Panc1 (cell line): ENCODE results near the gene GNAT2. TPM values are rescaled to one million over a fixed set of nuclear protein-coding genes. Genes with fewer than 3 reads are reported as not detected.

Source experiments
- ATAC-seq: fragments of 200-7000 bp; cut with Tn5 transposase; 2 replicates; pipeline ENCODE4 v1.9.1; 2020; ENCODE audit warnings: mild to moderate bottlenecking, moderate library complexity
- BruUV-seq: library from RNA; stranded (reverse); fragments of 400-500 nt; replicated peaks from 2 replicates; lab custom pipeline; 2021; lab: Mats Ljungman, UMichigan
- CTCF ChIA-PET: fragments of 300-600 bp; sonication (Branson Sonifier 250); formaldehyde crosslinking; loops from one replicate; lab custom pipeline; 2022; ENCODE audit warnings: antibody characterized with exemption; lab: Charles Lee
- POLR2A ChIA-PET: fragments of 300-600 bp; sonication (Branson Sonifier 250); formaldehyde crosslinking; loops from one replicate; lab custom pipeline; 2022; ENCODE audit warnings: antibody characterized with exemption; lab: Charles Lee
- DNase-seq: peaks from one replicate; pipeline ENCODE4 v3.0.0-alpha.2; 2010; ENCODE audit warnings: low read depth, low spot score
- H3K27ac ChIP-seq: 2 replicates; pipeline ENCODE4 v1.5.1; 2011; ENCODE audit warnings: mild to moderate bottlenecking, low read length, inconsistent platforms
- H3K27me3 ChIP-seq: fragments of 200-500 bp; sonication (Bioruptor generic); 2 replicates; pipeline ENCODE4 v1.6.0; 2014; ENCODE audit warnings: low read length, inconsistent platforms; ENCODE audit not compliant: control insufficient read depth, insufficient read depth
- H3K36me3 ChIP-seq: fragments of 200-500 bp; sonication (Bioruptor generic); 2 replicates; pipeline ENCODE4 v1.5.1; 2014; ENCODE audit warnings: inconsistent platforms, mild to moderate bottlenecking, low read length, moderate library complexity; ENCODE audit not compliant: control insufficient read depth, insufficient read depth
- H3K4me1 ChIP-seq: 2 replicates; pipeline ENCODE4 v1.5.1; 2011; ENCODE audit warnings: inconsistent platforms, mild to moderate bottlenecking, low read length, moderate library complexity; ENCODE audit not compliant: control insufficient read depth, insufficient read depth
- H3K4me3 ChIP-seq, 2 experiments: 2 replicates each; pipeline ENCODE4 v1.5.1; 2011 to 2012; ENCODE audit warnings: low read depth in 2 of 2, low read length in 2 of 2, mild to moderate bottlenecking in 2 of 2, inconsistent platforms in 1 of 2, moderate library complexity in 1 of 2
- H3K9me3 ChIP-seq: fragments of 200-500 bp; sonication (Bioruptor generic); 2 replicates; pipeline ENCODE4 v1.5.1; 2014; ENCODE audit warnings: low read depth, mild to moderate bottlenecking, inconsistent platforms, low read length, moderate library complexity; ENCODE audit not compliant: control insufficient read depth, insufficient read depth
- POLR2AphosphoS5 ChIP-seq: IDR thresholded peaks from 2 replicates; pipeline ENCODE4 v1.6.1; 2012; ENCODE audit warnings: mild to moderate bottlenecking, low read depth, low read length, moderate library complexity
- SIN3A ChIP-seq: IDR thresholded peaks from 2 replicates; pipeline ENCODE4 v1.6.1; 2012; ENCODE audit warnings: low read depth, mild to moderate bottlenecking, low read length, moderate library complexity, borderline replicate concordance; ENCODE audit not compliant: insufficient read depth
- TCF7L2 ChIP-seq: IDR thresholded peaks from 2 replicates; pipeline ENCODE4 v1.6.1; 2011; ENCODE audit warnings: mild to moderate bottlenecking, low read depth, low read length, inconsistent platforms
- in situ Hi-C: cut with HindIII; loops from 2 replicates; pipeline ENCODE4 v1.10.0; 2016; ENCODE audit warnings: low sequenced_read_pairs, low pct_unique_long_range_greater_than_20kb
- intact Hi-C: fragments of 100-400 bp; cut with micrococcal nuclease; formaldehyde crosslinking; loops from one replicate; pipeline ENCODE4 v1.10.0; 2022; ENCODE audit not compliant: unreplicated experiment
- total RNA-seq: library from RNA; stranded (reverse); gene quantifications from one replicate; pipeline ENCODE4 v1.2.1, GENCODE V29; 2021; ENCODE audit not compliant: unreplicated experiment
- TF ChIP-seq, protein P1 (sequence below): fragments of 450-650 bp; IDR thresholded peaks from 2 replicates; pipeline ENCODE4 v1.5.1; 2017; ENCODE audit warnings: mild to moderate bottlenecking
- TF ChIP-seq, protein P2 (sequence below), 2 experiments: IDR thresholded peaks; 2 replicates each; pipeline ENCODE4 v1.6.1; 2011 to 2012; ENCODE audit warnings: low read depth in 2 of 2, control low read depth in 1 of 2, low read length in 1 of 2, mild to moderate bottlenecking in 1 of 2, moderate library complexity in 1 of 2; ENCODE audit not compliant: insufficient read depth in 1 of 2

GNAT2 gene
- total RNA-seq, 1 experiment from 2014 or later = 0.44 TPM

DNA sequence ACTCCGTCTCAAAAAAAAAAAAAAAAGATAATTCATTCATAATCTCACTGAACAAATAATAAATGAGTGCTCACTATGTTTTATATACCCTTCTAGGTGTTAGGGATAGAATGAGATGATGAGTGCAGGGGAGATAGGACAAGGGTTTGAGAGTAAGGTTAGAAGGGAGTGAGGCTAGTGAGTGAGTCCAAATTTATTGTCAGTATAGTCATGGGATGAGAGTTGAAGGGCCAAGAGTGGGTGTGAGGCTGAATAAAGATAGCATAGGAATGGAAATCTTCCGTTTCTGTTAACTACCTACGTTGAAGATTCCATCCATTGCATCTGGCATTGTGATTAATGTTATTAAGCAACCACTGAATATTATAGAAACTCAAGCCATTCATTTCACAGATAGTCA lies 54.2 kb downstream of the GNAT2 start:
- no TSS peak for BruUV-seq
- POLR2A ChIA-PET = no interaction called here
- intact Hi-C loops = no loop called here

DNA sequence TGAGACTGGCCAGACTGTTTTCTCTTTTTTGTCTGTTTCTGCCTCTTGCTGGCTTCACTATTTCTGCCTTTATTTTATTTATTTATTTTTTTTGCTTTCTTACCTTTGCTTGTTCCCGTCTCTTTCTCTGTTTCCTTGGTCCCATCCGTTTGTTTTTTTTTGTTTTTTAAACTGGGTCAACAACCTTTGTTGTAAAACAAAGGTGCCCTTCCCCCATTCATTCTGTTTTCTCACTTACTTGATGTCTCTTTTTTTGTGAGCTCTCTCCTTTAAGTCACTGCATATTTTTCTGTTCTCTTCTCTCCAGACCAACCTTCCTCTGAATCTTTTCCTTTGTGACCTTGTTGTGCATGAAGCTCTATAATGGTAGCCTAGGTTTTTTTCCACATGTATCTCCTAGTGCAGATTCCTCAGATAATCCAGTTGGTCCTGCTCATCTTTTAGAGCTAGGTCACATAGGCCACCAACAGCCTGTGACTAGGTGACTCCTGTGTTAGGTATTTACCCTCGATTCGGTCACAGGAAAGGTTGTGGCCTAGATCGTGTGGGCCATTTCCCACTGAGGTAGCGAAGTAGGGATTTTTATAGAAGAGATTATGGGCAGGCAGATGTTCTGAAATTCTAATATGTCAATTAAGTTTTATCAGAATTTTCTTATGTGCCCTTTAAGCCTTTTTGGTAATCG lies 55.1 kb downstream of the GNAT2 start:
- DNase-seq (no peak), ATAC-seq (no peak)
- Histone ChIP-seq H3K27me3 (no peaks in the 10 kb centered on the region), H3K9me3 (no peaks in the 10 kb centered on the region), H3K36me3 (no peaks in the 10 kb centered on the region), H3K4me3 (no peak overlapping the region), H3K27ac (no peak overlapping the region), H3K4me1 (peaks cover 21% of the 10 kb centered on the region)
- POLR2A ChIA-PET = no interaction called here
- in situ Hi-C loops (no loop called here), intact Hi-C loops (no loop called here)
- TF ChIP-seq, protein P1, sequence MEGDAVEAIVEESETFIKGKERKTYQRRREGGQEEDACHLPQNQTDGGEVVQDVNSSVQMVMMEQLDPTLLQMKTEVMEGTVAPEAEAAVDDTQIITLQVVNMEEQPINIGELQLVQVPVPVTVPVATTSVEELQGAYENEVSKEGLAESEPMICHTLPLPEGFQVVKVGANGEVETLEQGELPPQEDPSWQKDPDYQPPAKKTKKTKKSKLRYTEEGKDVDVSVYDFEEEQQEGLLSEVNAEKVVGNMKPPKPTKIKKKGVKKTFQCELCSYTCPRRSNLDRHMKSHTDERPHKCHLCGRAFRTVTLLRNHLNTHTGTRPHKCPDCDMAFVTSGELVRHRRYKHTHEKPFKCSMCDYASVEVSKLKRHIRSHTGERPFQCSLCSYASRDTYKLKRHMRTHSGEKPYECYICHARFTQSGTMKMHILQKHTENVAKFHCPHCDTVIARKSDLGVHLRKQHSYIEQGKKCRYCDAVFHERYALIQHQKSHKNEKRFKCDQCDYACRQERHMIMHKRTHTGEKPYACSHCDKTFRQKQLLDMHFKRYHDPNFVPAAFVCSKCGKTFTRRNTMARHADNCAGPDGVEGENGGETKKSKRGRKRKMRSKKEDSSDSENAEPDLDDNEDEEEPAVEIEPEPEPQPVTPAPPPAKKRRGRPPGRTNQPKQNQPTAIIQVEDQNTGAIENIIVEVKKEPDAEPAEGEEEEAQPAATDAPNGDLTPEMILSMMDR = no peak
- TF ChIP-seq, protein P2, sequence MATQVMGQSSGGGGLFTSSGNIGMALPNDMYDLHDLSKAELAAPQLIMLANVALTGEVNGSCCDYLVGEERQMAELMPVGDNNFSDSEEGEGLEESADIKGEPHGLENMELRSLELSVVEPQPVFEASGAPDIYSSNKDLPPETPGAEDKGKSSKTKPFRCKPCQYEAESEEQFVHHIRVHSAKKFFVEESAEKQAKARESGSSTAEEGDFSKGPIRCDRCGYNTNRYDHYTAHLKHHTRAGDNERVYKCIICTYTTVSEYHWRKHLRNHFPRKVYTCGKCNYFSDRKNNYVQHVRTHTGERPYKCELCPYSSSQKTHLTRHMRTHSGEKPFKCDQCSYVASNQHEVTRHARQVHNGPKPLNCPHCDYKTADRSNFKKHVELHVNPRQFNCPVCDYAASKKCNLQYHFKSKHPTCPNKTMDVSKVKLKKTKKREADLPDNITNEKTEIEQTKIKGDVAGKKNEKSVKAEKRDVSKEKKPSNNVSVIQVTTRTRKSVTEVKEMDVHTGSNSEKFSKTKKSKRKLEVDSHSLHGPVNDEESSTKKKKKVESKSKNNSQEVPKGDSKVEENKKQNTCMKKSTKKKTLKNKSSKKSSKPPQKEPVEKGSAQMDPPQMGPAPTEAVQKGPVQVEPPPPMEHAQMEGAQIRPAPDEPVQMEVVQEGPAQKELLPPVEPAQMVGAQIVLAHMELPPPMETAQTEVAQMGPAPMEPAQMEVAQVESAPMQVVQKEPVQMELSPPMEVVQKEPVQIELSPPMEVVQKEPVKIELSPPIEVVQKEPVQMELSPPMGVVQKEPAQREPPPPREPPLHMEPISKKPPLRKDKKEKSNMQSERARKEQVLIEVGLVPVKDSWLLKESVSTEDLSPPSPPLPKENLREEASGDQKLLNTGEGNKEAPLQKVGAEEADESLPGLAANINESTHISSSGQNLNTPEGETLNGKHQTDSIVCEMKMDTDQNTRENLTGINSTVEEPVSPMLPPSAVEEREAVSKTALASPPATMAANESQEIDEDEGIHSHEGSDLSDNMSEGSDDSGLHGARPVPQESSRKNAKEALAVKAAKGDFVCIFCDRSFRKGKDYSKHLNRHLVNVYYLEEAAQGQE (IDR thresholded peaks at IDR 0.05; ENCODE audit: insufficient read depth in 1 of 2, low read depth in 2 of 2, low read length in 1 of 2) = no peak
- TF ChIP-seq POLR2AphosphoS5 (no peak), TCF7L2 (no peak), SIN3A (no peak)
- BruUV-seq = no TSS peak
- CTCF ChIA-PET = no interaction called here

More for the DNA sequence above, 54.2 kb downstream of the GNAT2 start:
- no peaks in the 10 kb centered on the region for H3K36me3 ChIP-seq
- peaks cover 21% of the 10 kb centered on the region for H3K4me1 ChIP-seq
- in situ Hi-C loops = no loop called here
- no peak overlapping the region for H3K27ac ChIP-seq
- H3K9me3 ChIP-seq = no peaks in the 10 kb centered on the region
- H3K4me3 ChIP-seq = no peak overlapping the region
- DNase-seq (no peak), ATAC-seq (no peak)
- CTCF ChIA-PET = no interaction called here
- TF ChIP-seq POLR2AphosphoS5 = no peak
- TF ChIP-seq SIN3A = no peak
- TF ChIP-seq, protein P1 = no peak
- no peak for TF ChIP-seq TCF7L2
- TF ChIP-seq, protein P2 (IDR thresholded peaks at IDR 0.05; ENCODE audit: insufficient read depth in 1 of 2, low read depth in 2 of 2, low read length in 1 of 2) = no peak
- H3K27me3 ChIP-seq = no peaks in the 10 kb centered on the region
